GM21528 (cell line): ENCODE data around the gene ENO2.
"Not testable (repeated sequence)": the region's sequence is repeated elsewhere in the genome, so short reads cannot be mapped to it uniquely, and the experiment has no call there.

Experiments used
- ATAC-seq: cut with Tn5 transposase; IDR thresholded peaks from one replicate; pipeline ENCODE4 v1.9.1; 2021; ENCODE audit warnings: mild to moderate bottlenecking, moderate library complexity; ENCODE audit not compliant: unreplicated experiment, low FRiP score

Gene ENO2

DNA sequence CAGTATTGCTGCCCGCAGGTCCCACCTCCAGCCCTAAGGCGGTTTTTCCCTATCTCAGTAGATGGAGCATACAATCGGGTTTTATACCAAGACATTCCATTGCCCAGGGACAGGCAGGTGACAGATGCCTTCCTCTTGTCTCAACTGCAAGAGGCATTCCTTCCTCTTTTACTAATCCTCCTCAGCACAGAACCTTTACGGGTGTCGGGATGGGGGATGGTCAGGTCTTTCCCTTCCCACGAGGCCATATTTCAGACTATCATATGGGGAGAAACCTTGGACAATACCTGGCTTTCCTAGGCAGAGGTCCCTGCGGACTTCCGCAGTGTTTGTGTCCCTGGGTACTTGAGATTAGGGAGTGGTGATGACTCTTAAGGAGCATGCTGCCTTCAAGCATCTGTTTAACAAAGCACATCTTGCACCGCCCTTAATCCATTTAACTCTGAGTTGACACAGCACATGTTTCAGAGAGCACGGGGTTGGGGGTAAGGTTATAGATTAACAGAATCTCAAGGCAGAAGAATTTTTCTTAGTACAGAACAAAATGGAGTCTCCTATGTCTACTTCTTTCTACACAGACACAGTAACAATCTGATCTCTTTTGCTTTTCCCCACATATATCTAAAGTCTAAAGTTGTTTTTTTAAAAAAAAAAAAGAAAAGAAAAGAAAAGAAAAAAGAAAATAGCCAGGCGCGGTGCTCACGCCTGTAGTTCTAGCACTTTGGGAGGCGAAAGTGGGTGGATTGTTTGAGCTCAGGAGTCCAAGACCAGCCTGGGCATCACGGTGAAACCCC, 28.0 kb upstream of the ENO2 start:
- ATAC-seq = not testable (repeated sequence)

DNA sequence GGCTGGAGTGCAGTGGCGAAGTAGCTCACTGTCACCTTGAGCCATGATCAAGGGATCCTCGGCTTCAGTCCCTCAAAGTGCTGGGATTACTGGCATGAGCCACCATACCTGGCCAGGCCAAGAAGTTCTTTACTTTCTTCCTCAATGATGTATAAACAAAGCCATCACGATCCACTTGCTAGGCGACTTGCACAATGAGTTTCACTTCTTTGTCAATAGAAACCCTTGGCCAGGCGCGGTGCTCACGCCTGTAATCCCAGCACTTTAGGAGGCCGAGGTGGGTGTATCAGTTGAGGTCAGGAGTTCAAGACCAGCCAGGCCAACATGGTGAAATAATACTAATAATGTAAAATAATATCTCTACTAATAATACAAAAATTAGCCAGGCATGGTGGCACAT, 26.9 kb upstream of the ENO2 start:
- no peak for ATAC-seq

DNA sequence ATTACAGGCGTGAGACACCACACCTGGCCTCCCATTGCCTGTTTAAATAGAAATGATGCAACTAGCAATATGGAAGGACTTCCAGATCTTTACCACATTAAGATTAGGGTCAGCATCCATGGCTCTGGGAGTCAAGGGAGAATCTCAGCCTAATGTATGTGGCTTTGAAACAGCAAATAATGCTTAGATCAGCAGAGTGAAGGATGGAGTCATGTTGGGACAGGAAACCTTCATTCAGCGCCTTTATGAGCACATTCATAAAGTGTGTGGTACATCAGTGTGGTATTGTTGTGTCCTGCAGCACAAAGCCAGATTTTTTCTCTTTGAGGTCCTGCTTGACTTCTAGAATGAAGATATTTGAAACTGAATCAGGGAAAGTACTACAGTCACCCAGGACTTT, 26.0 kb upstream of the ENO2 start:
- ATAC-seq = no peak

DNA sequence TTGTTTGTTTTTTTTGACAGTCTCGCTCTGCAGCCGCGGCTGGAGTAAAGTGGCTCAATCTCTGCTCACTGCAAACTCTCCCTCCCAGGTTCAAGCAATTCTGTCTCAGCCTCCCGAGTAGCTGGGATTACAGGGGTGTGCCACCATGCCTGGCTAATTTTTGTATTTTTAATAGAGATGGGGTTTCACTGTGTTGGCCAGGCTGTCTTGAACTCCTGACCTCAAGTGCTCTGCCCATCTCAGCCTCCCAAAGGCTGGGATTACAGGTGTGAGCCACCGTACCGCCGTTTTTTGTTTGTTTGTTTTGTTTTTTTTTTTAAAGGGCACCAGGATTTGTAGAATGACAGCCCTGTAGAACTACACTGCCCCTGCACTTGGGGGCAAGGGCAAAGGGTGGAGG, 25.6 kb upstream of the ENO2 start:
- not testable (repeated sequence) for ATAC-seq

DNA sequence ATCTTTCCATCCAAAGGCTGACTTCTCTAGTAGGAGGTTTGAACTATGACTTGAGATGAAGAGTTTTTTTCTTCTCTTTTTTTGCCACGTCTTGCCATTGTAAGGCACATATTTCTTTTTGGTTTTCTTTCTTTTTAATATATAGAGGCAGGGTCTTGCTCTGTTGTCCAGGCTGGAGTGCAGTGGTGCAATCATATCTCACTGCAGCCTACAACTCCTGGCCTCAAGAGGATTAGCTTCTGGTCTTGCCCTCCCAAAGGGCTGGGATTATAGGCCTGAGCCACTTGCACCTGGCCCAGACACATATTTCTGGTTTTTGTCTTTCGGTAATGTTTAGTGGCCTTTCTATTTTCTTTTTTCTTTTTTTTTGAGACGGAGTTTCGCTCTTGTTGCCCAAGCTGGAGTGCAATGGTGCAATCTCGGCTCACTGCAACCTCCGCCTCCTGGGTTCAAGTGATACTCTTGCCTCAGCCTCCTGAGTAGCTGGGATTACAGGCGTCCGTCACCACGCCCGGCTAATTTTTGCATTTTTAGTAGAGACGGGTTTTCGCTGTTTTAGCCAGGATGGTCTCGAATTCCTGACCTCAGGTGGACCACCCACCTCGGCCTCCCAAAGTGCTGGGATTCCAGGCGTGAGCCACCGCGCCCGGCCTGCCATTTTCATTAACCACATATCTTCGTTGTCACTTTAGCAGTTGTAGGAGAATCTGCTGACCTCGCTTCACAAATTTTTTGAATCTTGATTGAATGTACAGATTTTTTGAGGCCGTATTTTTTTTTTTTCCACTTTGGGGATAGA, 24.4 kb upstream of the ENO2 start:
- ATAC-seq = not testable (repeated sequence)

DNA sequence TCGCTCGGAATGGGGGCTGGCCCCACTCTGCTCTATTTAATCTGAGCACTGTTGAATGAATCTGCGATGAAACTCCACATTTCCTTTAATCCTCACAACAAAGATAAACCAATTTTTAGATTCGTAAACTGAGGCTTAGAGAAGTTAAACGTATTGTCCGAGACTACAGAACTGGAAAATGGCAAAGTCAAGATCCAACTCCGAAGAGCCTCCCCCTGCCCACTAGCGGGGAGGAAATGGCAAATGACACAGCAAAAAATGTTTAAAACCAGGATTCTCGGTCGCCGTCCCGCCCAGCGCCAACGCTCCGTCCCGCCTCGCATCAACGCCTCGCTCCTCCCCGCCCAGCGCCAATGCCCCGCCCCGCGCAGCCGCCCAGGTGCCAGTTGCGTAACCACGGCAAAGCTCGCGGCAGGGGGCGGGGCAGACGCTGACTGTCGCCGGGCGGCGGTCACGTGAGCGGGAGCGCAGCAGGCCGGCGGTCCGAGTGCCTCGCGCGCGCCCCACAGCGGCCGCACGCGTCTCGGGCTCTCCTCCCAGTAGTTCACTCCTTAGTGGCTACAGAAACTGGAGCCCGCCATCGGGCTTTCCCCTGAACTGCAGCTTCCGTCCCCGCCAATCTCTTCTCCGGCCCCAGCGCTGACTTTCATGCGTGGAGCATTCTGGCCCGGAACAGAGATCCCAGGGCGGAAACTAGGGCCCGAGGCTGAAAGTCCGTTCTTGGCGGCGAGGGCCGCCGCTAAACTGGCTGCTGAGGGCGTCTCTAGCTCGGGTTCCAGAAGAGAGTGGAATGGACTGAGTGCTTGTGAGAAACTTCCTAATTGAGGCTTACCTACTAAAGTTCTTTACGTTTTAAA, 23.4 kb upstream of the ENO2 start:
- peak; percentile 91 for ATAC-seq

DNA sequence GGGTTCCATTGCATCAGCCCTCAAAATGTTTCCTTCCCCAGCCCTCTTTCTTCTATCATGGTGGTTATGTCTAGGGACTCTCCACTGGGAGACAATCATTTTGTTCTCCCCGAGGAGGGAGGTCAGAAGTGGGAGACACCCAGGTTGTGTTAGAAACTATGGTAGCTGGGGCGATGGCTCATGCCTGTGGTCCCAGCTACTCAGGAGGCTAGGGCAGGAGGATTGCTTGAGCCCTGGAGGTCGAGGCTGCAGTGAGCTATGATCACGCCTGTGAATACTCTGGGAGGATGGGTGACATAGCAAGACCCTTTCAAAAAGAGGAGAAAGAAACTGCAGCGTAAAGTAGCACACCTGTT, 22.8 kb upstream of the ENO2 start:
- ATAC-seq = peak; percentile 2

DNA sequence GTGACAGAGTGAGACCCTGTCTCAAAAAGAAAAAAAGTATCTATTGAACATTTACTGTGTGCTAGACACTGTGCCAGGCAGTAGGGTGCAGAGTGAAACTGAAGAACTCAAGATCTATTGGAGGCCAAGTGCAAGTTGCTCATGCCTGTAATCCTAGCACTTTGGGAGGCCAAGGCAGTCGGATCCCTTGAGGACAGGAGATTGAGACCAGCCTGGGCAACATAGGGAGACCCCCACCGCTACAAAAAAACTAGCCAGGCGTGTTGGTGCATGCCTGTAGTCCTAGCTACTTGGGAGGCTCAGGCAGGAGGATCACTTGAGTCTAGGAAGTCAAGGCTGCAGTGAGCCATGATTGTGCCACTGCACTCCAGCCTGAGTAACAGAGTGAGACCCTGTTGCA, 21.7 kb upstream of the ENO2 start:
- ATAC-seq = not testable (repeated sequence)

DNA sequence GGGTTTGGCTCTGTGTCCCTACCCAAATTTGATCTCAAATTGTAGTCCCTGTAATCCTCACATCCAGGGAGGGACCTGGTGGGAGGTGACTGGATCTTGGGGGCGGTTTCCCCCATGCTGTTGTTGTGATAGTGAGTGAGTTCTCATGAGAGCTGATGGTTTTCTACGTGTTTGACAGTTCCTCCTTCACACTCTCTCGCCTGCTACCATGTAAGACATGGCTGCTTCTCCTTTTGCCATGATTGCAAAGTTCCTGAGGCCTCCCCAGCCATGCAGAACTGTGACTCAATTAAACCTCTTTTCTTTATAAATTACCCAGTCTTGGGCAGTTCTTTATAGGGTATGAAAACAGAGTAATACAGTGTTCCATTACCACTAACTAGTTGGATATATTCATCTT, 20.1 kb upstream of the ENO2 start:
- ATAC-seq = no peak

DNA sequence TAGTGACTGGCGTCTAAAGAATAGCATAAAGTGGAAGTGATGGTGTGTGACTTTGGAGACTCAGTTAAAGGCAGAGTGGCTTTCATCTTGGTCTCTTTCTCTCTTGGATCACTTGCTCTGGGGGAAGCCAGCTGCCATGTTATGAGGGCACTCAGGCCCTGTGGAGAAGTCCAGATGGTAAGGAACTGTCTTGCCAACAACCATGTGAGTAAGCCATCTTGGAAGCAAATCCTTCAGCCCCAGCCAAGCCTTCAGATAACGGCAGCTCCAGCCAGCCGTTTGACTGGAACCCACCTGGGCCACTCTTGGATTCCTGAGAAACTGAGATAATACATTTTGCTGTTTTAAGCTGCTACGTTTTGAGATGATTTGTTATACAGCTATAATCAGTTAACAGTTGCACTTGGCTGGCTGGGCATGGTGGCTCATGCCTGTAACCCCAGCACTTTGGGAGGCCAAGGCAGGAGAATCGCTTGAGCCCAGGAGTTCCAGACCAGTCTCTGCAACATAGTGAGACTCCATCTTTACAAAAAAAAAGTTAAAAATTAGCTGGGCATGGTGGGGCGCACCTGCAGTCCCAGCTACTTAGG, 17.4 kb upstream of the ENO2 start:
- ATAC-seq = no peak

DNA sequence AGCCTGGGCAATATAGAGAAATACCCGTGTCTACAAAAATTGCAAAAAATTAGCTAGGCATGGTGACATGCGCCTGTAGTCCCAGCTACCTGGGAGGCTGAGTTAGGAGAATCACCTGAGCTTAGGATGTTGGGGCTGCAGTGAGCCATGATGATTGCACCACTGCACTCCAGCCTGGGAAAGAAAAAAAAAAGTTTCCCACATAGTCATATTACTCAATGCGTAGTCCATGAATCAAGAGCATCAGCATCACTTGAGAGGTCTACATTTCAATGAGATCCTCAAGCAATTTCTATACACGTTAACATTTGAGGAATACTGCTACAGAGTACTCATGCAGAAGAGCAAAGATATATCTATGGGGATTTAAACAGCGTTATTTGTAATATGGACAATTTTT, 15.0 kb upstream of the ENO2 start:
- ATAC-seq = no peak

DNA sequence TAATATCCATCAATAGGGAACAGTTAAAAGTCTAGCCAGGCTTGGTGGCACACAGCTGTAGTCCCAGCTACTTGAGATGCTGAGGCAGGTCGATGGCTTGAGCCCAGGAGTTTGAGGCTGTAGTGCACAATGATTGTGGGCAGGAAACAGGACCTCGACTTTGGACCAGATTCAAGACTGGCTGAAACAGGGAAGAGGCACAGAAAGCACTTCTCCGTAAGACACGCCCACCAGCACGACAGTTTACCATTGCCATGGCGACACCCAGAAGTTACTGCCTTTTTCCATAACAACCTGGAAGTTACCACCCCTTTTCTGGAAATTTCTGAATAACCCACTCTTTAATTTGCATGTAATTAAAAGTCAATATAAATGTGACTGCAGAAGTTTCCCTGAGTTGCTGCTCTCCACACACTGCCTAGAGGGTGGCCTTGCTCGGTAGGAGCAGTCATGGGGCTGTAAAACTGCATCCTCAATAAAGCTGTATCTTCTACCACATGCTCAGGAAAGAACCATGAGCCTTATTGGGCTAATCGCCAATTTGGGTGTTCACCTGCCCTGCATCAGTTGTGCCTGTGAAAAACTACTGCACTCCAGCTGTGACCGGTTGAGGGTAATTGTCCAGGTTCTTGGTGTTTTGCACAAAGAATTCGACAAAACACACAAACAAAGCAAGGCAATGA, 14.4 kb upstream of the ENO2 start:
- ATAC-seq = no peak

DNA sequence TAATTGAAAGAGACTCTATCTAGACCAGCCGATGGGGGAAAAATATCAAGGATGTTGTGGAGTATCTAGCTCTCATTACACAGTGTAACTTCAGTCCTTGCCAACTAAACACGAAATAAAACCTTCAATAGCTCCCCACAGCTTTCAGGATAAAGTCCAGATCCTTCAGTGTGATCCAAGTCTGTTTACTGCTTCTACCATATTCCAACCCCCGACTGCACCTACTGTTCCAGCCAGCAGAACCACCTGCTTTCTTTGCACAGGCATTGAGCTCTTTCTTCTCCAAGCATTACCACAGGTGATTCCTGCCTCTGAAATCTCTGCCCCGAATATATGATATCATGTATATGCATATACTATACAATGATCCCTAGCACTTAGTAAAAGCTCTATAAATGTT, 11.9 kb upstream of the ENO2 start:
- ATAC-seq = no peak

DNA sequence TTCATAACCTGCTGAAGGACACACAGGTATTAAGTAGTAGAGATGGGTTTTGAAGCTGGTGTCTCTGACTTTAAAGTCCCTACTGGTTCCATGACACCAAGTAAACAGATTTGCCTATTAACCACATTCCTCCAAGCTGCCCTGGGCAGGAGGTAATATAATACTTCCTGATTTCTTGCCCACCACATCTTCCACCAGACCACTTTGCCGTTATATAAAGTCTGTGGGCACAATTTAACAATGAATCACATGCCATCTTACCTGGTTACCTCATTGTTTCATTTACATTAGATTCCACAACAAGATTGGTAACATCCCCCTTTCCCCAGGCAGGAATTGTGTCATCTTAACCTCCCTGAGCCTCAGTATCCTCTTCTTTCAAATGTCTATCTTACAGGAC, 10.7 kb upstream of the ENO2 start:
- ATAC-seq = no peak

DNA sequence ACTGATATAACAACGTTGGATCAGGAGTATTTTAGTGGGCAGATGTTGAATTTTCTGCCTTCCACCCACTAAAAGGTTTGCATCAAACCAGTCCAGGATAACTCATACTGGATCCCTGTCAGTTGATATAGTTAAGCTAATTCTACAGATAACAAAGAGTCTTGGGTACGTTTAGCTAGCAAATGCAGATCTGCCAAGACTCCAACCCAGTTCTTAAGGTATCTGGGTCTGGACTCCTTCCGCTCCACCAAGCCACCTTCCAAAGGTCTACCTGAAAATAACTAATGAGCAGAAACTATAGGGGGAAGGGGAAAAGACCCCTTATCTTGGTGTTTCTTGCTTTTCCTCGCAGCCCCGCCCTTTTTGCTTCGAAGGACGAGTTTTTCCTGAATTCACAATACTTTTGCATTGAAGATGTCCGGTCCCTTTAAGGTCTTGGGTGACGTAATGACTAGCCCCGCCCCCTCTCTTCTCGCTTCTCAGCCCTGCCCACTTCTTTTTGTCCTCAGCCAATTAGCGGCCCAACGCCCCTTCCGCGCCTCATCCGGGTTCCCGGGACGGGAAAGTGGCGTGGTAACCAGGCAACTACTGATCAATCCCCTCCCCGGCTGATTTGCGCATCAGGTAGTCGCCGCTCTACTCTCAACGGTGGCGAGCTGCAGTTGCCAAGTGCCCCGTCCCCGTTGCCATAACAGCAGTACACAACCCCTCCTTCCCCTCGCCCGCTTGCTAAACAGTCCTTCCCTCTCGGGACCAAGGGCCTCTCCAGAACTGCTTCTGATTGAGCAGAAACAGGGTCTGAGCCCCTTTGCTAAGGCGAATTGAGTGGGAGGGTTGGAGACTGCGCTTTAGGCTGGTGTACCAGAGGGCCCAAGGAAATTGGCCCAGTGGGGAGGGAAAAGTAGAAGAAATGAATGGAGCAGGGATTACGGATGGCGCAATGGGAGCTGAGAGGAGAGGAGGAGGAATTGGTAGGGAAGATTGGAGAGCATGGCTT, 9.8 kb upstream of the ENO2 start, which contains the start of gene LRRC23:
LRRC23 (plus strand) TSS at position 543 of the 997 bp plus-strand sequence. CDS start 812 bp downstream, outside the sequence.
- ATAC-seq = peak; percentile 89

DNA sequence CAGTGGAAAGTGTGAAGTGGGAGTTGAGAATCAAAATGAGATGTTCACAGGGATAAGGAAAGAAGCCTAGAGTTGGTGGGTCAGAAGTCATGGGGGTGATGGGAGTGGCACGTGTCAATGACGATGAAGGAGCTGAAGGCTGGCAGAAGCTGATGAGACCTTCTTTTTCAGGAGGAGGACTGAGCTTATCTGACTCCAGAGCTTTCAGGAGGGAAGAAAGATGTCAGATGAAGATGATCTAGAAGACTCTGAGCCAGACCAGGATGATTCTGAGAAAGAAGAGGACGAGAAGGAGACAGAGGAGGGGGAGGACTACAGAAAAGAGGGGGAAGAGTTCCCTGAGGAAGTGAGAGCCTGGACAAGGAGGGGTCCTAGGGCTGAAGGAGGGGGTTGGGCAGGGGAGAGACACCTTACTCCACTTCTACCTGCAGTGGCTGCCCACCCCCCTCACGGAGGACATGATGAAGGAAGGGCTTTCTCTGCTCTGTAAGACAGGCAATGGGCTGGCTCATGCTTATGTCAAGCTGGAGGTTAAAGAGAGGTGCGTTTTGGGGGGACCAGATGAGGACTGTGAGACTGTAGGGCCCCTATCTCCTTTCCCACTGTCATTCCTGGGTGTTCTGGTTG, 8.9 kb upstream of the ENO2 start:
- ATAC-seq = no peak

DNA sequence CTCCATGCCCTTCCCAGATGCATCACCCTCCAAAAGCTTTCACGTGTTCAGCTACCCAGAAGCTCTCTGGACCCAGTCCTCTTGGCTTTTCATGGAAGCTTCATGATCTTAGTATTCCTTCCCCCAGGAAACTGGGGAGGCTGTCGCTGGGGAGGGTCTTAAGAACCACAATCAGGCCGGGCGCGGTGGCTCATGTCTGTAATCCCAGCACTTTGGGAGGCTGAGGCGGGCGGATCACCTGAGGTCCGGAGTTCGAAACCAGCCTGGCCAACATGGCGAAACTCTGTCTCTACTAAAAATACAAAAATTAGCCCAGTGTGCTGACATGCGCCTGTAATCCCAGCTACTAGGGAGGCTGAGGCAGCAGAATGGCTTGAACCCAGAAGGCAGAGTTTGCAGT, 6.2 kb upstream of the ENO2 start:
- not testable (repeated sequence) for ATAC-seq

DNA sequence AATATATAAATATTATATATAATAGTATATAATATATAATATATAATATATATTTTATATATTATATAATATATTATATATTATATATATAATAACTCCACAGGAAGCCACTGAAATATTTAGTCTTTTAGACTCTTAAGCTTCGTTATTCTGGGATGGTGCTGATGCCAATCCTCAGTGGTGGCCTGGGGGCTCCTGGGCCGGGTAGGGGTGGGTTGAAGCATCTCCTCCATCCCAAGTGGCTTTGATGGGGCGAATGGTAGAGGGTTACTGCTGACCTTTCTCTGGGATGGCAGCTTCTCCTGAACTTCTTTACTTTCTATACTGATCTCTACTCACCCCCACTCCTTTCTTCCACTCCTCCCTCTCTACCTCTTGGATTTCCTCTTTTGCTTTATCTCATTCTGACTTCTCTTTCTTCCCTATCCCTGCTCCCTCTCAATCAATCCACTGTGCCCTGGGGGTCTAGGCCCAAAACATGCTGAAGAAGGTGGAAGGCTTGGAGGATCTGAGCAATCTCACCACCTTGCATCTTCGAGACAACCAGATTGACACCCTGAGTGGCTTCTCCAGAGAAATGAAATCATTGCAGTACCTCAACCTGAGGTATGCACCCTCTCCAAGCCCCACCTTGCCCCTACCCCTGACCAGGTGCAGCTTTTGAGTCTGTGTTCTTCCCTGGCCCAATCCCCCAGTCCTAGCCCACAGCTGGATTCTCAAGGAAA, 4.8 kb upstream of the ENO2 start:
- no peak for ATAC-seq
